NB4 (cell line): Measurements from ENCODE around the gene OR6J1.
"Not testable (repeated sequence)": the region's sequence is repeated elsewhere in the genome, so short reads cannot be mapped to it uniquely, and the experiment has no call there.

ENCODE experiments used
- DNase-seq: peaks from one replicate; pipeline ENCODE4 v3.0.0; 2010; ENCODE audit warnings: low read depth
- H3K4me3 ChIP-seq: one replicate; pipeline ENCODE4 v1.5.1; 2011; ENCODE audit warnings: mild to moderate bottlenecking, low read depth, low read length, moderate library complexity
- CTCF ChIP-seq: IDR thresholded peaks from one replicate; pipeline ENCODE4 v1.5.1; 2012; ENCODE audit warnings: low read depth, low read length
- MYC ChIP-seq: IDR thresholded peaks from 2 replicates; pipeline ENCODE4 v1.6.1; 2011; ENCODE audit warnings: low read depth, low read length
- POLR2A ChIP-seq: IDR thresholded peaks from 2 replicates; pipeline ENCODE4 v1.6.1; 2011; ENCODE audit warnings: mild to moderate bottlenecking; ENCODE audit not compliant: insufficient read length; ENCODE audit errors: extremely low read depth
- TF ChIP-seq, protein P1 (sequence below): IDR thresholded peaks from 2 replicates; pipeline ENCODE4 v1.6.1; 2011; ENCODE audit warnings: low read depth, low read length

The OR6J1 gene

DNA sequence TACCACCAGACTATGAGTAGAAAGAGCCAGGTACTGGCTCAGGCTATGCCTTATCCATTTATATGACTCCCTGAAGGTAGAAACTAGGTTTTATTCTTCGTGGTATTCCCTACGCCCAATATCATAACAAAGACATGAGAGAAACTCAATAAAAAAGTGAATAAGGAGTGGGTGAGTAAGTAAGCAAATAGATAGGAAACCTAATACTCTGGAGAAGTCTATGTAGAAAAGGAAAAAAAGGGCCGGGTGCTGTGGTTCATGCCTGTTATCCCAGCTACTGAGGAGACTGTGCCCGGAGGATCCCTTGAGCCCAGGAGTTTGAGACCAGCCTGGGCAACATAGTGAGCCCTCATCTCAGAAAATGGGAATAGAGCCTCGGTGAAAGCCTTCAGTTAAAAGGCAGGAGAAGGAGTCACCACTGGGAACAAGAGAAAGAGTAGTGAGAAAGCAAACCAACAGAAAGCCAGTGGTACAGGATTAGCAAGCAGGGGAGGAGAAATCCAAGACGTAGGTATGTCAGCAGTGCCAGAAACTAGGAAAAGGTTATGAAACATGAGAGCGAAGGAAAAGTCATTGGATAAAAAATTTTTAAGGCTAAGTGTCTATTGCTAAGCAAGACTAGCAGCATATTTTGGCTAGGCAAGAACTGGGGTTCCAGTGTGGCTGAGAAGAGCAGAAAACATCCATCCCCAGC is 6.0 kb upstream of the OR6J1 start:
- no peak for DNase-seq
- TF ChIP-seq CTCF: no peak
- TF ChIP-seq, protein P1, sequence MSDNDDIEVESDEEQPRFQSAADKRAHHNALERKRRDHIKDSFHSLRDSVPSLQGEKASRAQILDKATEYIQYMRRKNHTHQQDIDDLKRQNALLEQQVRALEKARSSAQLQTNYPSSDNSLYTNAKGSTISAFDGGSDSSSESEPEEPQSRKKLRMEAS: no peak
- TF ChIP-seq MYC: no peak
- TF ChIP-seq POLR2A: no peak
- no peak overlapping the region for H3K4me3 ChIP-seq

DNA sequence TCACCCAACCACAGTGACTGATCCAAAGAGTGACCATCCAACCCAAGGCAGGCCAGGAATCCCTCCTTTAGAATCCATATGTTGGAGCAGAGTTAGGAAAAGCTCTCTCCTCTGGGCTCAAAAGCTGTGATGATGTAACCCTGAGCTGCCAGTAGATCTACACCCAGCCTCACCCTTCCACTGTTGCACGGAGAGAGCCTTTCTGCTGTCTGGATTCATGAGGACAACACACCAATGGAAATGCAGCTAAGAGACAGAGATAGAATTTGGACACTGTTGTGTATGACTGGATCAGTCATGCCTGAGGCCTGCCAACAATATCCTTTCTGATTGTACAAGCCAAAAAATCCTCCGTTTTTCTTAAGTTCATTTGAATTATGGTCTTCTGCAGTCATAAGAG is 4.4 kb upstream of the OR6J1 start:
- TF ChIP-seq MYC: no peak
- TF ChIP-seq, protein P1: no peak
- TF ChIP-seq POLR2A: no peak
- no peak for TF ChIP-seq CTCF
- H3K4me3 ChIP-seq: no peak overlapping the region
- no peak for DNase-seq

DNA sequence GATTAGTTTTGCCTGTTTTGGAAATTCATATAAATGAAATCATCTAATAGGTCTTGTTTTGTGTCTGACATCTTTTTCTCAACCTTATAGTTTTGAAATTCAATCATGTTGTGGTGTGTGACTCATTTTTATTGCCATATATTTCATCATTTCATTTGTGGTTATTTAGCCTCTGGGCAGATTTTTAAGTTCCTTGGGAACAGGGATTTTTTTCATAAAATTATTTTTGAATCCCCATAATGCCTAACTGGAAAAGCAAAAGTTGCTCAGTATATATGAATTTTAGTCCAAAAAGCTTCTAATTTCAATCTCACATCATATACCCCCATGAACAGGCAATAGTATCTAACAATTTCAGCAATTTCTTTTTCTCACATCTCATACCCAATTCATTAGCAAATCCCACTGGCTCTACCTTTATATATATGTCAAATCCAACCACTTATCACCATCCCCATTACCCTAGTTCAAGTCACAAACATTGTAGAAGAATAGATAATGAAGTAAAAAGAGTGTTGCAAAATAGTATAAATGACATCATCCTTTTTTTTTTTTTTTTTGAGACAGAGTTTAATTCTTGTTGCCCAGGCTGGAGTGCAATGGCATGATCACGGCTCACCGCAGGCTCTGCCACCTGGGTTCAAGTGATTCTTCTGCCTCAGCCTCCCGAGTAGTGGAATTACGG is 2.6 kb upstream of the OR6J1 start:
- H3K4me3 ChIP-seq: no peak overlapping the region
- TF ChIP-seq CTCF: no peak
- TF ChIP-seq POLR2A: no peak
- TF ChIP-seq, protein P1: no peak
- TF ChIP-seq MYC: no peak
- DNase-seq: peak; percentile 71

- no peak overlapping the region for H3K4me3 ChIP-seq
- DNase-seq: no peak
- TF ChIP-seq, protein P1: no peak
- TF ChIP-seq POLR2A (no peak), CTCF (no peak), MYC (no peak)
Observed at GRCh38 chr14:22641846-22642245, 2.3 kb downstream of the OR6J1 start.

GRCh38 chr14:22640192-22640591 is 4.0 kb downstream of the OR6J1 start:
- no peak for DNase-seq
- no peak overlapping the region for H3K4me3 ChIP-seq

DNA sequence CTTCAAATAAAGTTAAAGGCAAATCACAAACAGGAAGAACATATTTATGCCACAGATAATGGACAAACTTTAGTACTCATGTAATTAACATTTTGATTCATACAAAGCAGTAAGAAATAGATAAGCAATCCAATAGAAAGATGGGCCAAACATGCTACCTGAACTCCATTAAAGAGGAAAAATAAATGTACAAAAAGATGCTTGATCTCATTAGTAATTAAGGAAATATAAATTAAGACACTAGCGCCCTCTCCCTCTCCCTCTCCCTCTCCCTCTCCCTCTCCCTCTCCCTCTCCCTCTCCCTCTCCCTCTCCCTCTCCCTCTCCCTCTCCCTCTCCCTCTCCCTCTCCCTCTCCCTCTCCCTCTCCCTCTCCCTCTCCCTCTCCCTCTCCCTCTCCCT is 8.2 kb downstream of the OR6J1 start:
- DNase-seq, H3K4me3 ChIP-seq: not testable (repeated sequence)

More at GRCh38 chr14:22640192-22640591, 4.0 kb downstream of the OR6J1 start:
- TF ChIP-seq, protein P1: no peak
- TF ChIP-seq POLR2A (no peak), CTCF (no peak), MYC (no peak)
